HG02938 (cell line): ENCODE data around the gene DAGLB.
A peak's percentile ranks its signal among the peaks of the same experiment; 100 is the strongest.

Source experiments
- ATAC-seq: cut with Tn5 transposase; IDR thresholded peaks from one replicate; pipeline ENCODE4 v1.9.1; 2021; ENCODE audit warnings: mild to moderate bottlenecking, moderate library complexity; ENCODE audit not compliant: unreplicated experiment

The DAGLB gene, protein sequence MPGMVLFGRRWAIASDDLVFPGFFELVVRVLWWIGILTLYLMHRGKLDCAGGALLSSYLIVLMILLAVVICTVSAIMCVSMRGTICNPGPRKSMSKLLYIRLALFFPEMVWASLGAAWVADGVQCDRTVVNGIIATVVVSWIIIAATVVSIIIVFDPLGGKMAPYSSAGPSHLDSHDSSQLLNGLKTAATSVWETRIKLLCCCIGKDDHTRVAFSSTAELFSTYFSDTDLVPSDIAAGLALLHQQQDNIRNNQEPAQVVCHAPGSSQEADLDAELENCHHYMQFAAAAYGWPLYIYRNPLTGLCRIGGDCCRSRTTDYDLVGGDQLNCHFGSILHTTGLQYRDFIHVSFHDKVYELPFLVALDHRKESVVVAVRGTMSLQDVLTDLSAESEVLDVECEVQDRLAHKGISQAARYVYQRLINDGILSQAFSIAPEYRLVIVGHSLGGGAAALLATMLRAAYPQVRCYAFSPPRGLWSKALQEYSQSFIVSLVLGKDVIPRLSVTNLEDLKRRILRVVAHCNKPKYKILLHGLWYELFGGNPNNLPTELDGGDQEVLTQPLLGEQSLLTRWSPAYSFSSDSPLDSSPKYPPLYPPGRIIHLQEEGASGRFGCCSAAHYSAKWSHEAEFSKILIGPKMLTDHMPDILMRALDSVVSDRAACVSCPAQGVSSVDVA

GRCh38 chr7:6447581-6448199 lies at the start of gene DAGLB:
Gene DAGLB (minus strand): TSS chr7:6447954. CDS start chr7:6447842, 112 bp downstream.
- ATAC-seq = peak; percentile 66

- ATAC-seq = no peak
Measured at GRCh38 chr7:6497637-6497905, 49.8 kb upstream of the DAGLB start.

GRCh38 chr7:6496842-6497636 lies 49.3 kb upstream of the DAGLB start:
- ATAC-seq = no peak

DNA sequence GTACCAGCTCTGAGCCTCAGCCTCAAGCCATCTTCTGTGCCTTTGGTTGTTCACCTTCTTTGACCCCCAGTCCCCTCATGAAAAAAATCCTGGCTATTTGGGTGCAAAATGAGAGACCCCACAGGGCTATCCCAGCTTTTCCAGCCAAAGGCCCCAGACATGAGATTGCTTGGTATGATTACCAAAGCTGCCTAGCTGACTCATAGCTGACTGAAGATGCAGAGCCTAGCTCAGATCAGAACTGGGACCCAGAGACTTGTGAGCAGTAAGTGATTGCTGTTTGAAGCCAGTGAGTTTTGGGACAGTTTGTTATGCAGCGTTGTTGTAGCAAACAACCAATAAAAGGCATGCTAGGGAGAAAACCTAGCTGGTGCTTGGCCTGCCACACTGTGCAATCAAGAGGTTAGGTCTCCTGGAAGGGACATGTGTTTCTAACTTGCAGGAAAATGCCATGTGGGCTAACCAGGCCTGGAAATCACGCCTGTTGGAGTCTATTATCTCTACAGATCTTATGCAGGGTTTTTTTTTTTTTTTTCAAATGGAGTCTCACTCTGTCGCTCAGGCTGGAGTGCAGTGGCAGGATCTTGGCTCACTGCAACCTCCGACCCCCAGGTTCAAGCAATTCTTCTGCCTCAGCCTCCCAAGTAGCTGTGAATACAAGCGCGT lies 48.0 kb upstream of the DAGLB start:
- no peak for ATAC-seq

- ATAC-seq = no peak
Measured at GRCh38 chr7:6494365-6494764, 46.6 kb upstream of the DAGLB start.

DNA sequence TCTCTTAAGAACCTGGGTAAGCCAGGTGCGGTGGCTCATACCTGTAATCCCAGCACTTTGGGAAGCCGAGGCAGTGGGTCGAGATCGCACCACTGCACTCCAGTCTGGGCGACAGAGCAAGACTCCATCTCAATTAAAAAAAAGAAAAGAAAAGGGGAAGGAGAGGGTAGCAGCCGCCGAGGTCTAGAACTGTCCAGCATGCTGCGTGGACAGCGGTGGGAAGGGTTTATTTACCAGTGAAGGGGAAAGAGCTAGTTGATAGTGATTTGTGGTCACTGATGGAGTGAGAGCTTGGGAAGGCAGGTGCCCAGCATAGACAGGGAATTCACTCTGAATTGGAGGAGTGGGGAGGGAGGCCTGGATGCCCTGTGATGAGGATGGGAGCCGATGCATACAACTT lies 43.4 kb upstream of the DAGLB start:
- no peak for ATAC-seq

- ATAC-seq = no peak
Measured at GRCh38 chr7:6489612-6490011, 41.9 kb upstream of the DAGLB start.

DNA sequence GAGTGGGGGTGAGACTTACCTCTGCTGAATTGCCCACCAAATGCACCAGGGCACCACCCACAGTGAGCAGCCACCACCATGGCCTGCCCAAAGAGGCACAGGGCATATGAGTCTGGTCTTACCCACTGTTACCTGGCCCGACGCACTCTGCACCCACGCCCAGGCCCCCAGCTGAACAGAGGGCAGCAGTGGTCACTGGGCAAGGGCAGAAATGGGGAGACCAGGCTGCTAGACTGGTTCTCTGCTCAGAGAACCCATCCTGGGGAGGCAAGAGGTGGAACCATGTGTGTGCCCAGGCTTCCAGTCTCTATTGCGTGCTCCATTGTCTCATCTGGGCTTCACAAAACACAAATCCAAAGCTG lies 39.4 kb upstream of the DAGLB start:
- no peak for ATAC-seq

DNA sequence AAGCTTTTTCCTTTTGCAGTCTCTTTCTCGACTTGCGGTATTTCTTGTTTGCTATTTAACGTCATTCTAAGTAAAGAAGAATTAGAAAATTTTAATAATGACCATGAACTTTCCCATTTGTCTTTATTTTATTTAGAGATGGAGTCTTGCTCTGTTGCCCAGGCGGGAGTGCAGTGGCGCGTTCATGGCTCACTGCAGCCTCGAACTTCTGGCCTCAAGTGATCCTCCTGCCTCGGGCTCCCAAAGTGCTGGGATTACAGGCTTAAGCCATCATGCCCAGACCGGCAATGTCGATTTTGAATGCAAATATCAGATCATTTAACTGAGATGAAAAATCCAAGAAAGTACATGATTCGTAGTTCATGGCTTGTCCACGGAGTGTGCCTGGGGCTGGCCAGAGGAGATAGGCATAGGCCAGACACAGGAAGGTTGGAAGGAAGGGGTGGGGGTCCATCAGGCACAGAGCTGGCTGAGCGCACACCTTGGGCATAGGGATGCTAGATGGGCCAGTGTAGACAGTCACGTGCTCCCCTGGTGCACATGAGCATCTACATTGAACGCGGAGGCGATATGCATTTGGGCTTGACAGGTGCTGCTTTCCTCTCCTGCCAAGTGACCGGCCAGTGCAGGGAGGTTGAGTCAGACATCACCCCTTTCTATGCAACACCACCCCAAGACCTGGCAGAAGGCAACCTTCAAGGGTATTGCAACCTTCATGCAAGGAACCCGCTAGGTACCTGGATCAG lies 38.9 kb upstream of the DAGLB start:
- ATAC-seq = no peak

DNA sequence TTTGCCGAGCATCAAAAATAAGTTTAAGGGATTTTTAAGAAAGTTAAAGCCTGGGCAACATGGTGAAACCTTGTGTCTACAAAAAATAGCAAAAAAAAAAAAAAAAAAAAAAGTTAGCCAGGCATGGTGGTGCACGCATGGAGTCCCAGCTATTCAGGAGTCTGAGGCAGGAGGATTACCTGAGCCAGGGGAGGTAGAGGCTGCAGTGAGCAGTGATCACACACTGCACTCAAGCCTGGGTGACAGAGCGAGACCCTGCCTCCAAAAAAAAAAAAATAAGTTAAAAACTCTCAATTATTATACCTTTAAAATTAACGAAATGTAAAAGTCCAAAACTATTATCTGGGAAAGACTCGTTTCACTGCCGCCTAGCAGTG lies 35.0 kb upstream of the DAGLB start:
- ATAC-seq = no peak

DNA sequence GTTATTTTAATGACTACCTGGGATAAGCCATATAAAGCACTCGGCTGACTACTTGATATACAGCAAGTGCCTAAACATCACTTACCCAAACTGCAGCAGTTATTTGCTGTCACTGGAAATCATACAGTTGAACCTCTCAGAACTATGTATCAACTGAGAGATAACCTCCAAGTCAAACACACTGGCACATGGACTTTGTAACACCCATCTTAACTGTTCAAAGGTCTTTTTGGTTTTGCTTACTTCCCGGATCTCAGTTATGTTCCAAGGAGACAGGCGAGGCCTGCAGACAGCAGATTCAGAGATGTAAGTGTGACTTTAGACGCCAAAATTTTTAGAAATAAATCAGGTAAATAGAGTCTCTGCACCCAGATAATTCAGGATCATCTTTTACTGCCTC lies 34.6 kb upstream of the DAGLB start:
- ATAC-seq = no peak

DNA sequence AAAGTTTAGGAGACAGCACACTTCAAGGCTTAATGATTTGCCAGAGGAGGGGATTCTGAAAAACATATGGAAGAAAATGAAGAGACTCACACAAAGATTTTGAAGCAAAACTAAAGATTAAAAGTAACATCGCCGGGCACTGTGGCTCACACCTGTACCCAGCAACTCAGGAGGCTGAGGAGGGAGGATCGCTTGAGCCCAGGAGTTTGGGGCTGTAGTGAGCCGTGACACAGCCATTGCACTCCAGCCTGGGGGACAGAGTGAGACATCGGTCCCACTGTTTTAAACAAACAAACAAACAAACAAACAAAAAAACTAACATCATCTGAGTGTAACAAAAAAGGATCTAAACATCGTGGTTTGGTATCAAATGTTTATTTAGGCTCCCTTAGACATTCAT lies 33.7 kb upstream of the DAGLB start:
- ATAC-seq = no peak

DNA sequence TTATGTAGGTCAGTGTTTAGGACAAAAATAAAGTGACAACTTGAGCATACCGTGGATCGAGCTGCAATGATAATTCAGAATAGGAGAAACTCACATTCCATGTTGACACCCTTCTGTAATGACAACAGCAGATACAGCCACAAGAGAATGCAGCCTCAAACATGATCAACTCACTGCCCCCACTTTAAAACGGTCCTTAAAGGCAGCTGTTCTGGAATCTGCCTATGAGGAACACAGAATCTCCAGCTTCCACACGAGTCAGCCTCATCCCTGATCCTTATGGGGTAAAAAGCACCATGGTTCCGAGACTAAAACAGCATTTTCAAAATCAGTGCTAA lies 32.5 kb upstream of the DAGLB start:
- ATAC-seq = no peak

DNA sequence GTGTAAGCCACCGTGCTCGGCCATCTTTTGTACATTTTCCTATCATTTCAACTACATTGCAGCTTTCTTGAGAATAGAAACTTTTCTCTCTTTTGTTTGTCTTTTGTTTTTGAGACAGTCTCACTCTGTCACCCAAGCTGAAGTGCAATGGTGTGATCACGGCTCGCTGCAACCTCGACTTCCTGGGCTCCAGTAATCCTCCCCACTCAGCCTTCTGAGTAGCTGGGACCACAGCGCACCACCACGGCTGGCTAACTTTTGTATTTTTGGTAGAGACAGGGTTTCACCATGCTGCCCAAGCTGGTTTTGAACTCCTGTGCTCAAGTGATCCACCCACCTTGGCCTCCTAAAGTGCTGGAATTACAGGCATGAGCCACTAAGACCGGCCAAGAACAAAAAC lies 31.3 kb upstream of the DAGLB start:
- ATAC-seq = no peak

DNA sequence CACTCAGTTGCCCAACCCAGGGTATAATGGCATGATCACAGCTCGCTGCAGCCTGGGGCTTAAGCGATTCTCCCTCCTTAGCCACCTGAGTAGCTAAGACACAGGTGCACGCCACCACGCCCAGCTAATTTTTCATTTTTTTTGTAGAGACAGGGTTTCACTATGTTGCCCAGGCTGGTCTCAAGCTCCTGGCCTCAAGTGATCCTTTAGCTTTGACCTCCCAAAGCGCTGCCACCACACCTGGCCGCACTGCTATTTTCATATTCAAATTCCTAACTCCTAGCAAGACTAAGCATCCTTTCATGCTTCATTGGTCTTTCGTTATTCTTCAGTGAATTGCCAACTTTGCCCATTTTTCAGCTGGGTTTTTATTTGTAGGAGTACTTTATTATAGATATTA lies 30.4 kb upstream of the DAGLB start:
- no peak for ATAC-seq

- no peak for ATAC-seq
Measured at GRCh38 chr7:6477318-6477660, 29.5 kb upstream of the DAGLB start.

- no peak for ATAC-seq
Measured at GRCh38 chr7:6476596-6477317, 29.0 kb upstream of the DAGLB start.

GRCh38 chr7:6475433-6476186 lies 27.9 kb upstream of the DAGLB start:
- ATAC-seq = no peak

DNA sequence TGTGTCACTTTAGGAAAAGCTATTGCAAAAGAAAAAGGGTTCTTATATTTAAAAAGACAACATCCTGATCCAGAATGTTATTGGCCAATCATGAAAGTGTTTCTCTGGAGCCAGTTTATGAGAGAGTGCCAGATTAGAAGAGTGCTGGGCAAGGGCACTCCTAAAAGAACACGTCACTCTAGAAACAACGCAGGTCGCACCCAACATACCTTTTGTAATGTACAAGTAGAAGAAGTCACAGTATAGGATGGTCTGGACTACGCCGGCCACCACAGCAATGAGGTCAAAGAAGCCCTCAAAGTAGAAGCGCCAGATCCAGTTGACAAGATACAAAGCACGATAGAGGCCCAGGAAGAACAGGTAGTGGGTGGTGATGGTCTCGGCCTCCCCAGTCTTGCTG lies 18.1 kb upstream of the DAGLB start:
- ATAC-seq = no peak
